K562 (cell line): ENCODE results near the gene ADARB2. TPM values are rescaled to one million over a fixed set of nuclear protein-coding genes. Genes with fewer than 3 reads are reported as not detected.

ENCODE experiments used
- ATAC-seq: fragments of 200-7000 bp; cut with Tn5 transposase; 3 replicates; pipeline ENCODE4 v1.9.1; 2020; ENCODE audit warnings: moderate library complexity
- BruUV-seq: library from RNA; stranded (reverse); fragments of 400-500 nt; replicated peaks from 2 replicates; lab custom pipeline; 2021; lab: Mats Ljungman, UMichigan
- CTCF ChIA-PET: fragments of 300-600 bp; formaldehyde crosslinking; extraction: SDS; loops from one replicate; lab custom pipeline; 2021; ENCODE audit warnings: low intra/inter-chr PET ratio; lab: Yijun Ruan, JAX
- POLR2A ChIA-PET: fragments of 300-600, 350-650 bp; sonication (Branson Sonifier 250); formaldehyde crosslinking; extraction: SDS; loops from one replicate; lab custom pipeline; 2021; ENCODE audit warnings: antibody characterized with exemption, inconsistent platforms; lab: Yijun Ruan, JAX
- DNase-seq, 4 experiments: peaks; one replicate each; pipeline versions ENCODE4 v3.0.0 to v3.0.0-alpha.2; 2011 to 2018; ENCODE audit warnings: low spot score in 3 of 4, mixed read lengths in 3 of 4; ENCODE audit errors: extremely low read depth in 1 of 4
- FAIRE-seq: peaks from 2 replicates; lab custom pipeline; 2011; peaks lifted over from hg19 to GRCh38; lab: Jason Lieb, UNC
- H2AFZ ChIP-seq: 2 replicates; pipeline ENCODE4 v1.6.0; 2011; ENCODE audit warnings: low read depth, low read length, control low read depth, inconsistent platforms
- H3K27ac ChIP-seq: fragments of 200-600 bp; 3 replicates; pipeline ENCODE4 v1.8.0; 2011; ENCODE audit warnings: low read depth, mild to moderate bottlenecking, control low read depth, inconsistent platforms, low read length, moderate library complexity, mixed read lengths; ENCODE audit errors: extremely low read depth
- H3K27me3 ChIP-seq, 2 experiments: fragments of 300-600 bp in 1 of 2; 2 replicates in 1 of 2; 3 replicates in 1 of 2; pipeline versions ENCODE4 v1.6.0 to v1.8.0; 2011; ENCODE audit warnings: inconsistent platforms in 2 of 2, low read length in 2 of 2, mild to moderate bottlenecking in 1 of 2, mixed read lengths in 1 of 2, moderate library complexity in 1 of 2; ENCODE audit not compliant: control insufficient read depth in 2 of 2, insufficient read depth in 2 of 2
- H3K36me3 ChIP-seq: fragments of 300-600 bp; 3 replicates; pipeline ENCODE4 v1.8.0; 2011; ENCODE audit warnings: mild to moderate bottlenecking, low read length, inconsistent platforms; ENCODE audit not compliant: control insufficient read depth, insufficient read depth
- H3K4me1 ChIP-seq, 2 experiments: fragments of 200-600 bp in 1 of 2; replicated peaks in 1 of 2; 2 replicates in 1 of 2; 3 replicates in 1 of 2; pipeline versions ENCODE4 v1.5.1 to v1.8.0; 2011; ENCODE audit warnings: inconsistent platforms in 2 of 2, low read length in 2 of 2, mild to moderate bottlenecking in 1 of 2, mixed read lengths in 1 of 2, moderate library complexity in 1 of 2; ENCODE audit not compliant: control insufficient read depth in 2 of 2, insufficient read depth in 2 of 2
- H3K4me2 ChIP-seq: 2 replicates; pipeline ENCODE4 v1.6.1; 2011; ENCODE audit warnings: low read length, control low read depth, inconsistent platforms, mixed read lengths; ENCODE audit not compliant: insufficient read depth
- H3K4me3 ChIP-seq: fragments of 200-600 bp; sonication (generic), shearing (Covaris generic); 2 replicates; pipeline ENCODE4 v1.5.1; 2016; ENCODE audit warnings: control low read depth, inconsistent platforms
- H3K79me2 ChIP-seq: fragments of 200-600 bp; 3 replicates; pipeline ENCODE4 v1.8.0; 2011; ENCODE audit warnings: low read length, inconsistent platforms; ENCODE audit not compliant: control insufficient read depth, insufficient read depth
- H3K9ac ChIP-seq, 2 experiments: 2 replicates each; pipeline versions ENCODE4 v1.6.0 to v1.6.1; 2011; ENCODE audit warnings: low read depth in 2 of 2, low read length in 2 of 2, control low read depth in 1 of 2, inconsistent platforms in 1 of 2, mild to moderate bottlenecking in 1 of 2, mixed read lengths in 1 of 2; ENCODE audit not compliant: insufficient read depth in 1 of 2
- H3K9me1 ChIP-seq: one replicate; pipeline ENCODE4 v1.6.0; 2011; ENCODE audit warnings: inconsistent platforms, mild to moderate bottlenecking, low read length, moderate library complexity; ENCODE audit not compliant: control insufficient read depth, insufficient read depth
- H3K9me3 ChIP-seq: replicated peaks from 2 replicates; pipeline ENCODE4 v1.5.1; 2011; ENCODE audit warnings: low read depth, low read length, inconsistent platforms; ENCODE audit not compliant: control insufficient read depth, insufficient read depth
- H4K20me1 ChIP-seq: replicated peaks from 2 replicates; pipeline ENCODE4 v1.6.1; 2011; ENCODE audit warnings: low read length, inconsistent platforms, mixed read lengths; ENCODE audit not compliant: control insufficient read depth, insufficient read depth
- CHD2 ChIP-seq: IDR thresholded peaks from 2 replicates; pipeline ENCODE4 v1.6.1; 2011; ENCODE audit warnings: low read depth, low read length
- MCM2 ChIP-seq: fragments of 450-650 bp; IDR thresholded peaks from 2 replicates; pipeline ENCODE4 v1.6.1; 2017; ENCODE audit warnings: low read depth, mild to moderate bottlenecking
- NEUROD1 ChIP-seq: fragments of 150-350 bp; IDR thresholded peaks from 2 replicates; pipeline ENCODE4 v1.6.1; 2014; ENCODE audit warnings: borderline replicate concordance, low read length, low read depth; ENCODE audit not compliant: partially characterized antibody
- PKNOX1 ChIP-seq: fragments of 450-650 bp; IDR thresholded peaks from 2 replicates; pipeline ENCODE4 v1.6.1; 2016
- ZEB2 ChIP-seq: fragments of 450-650 bp; IDR thresholded peaks from 2 replicates; pipeline ENCODE4 v1.6.1; 2016
- ZMIZ1 ChIP-seq, 2 experiments: fragments of 150-350 bp in 1 of 2; IDR thresholded peaks; 2 replicates each; pipeline ENCODE4 v1.6.1; 2012 to 2016; ENCODE audit warnings: low read depth in 2 of 2, low read length in 2 of 2, mild to moderate bottlenecking in 1 of 2, moderate library complexity in 1 of 2
- WGBS: fragments of 100-300 bp; shearing (Covaris generic); methylation state at CpG from one replicate; pipeline ENCODE4 v1.1.6; 2016; ENCODE audit warnings: low coverage, mixed read lengths; ENCODE audit not compliant: insufficient coverage; ENCODE audit errors: missing lambda C conversion rate; 5-methylcytosine and 5-hydroxymethylcytosine counted together
- in situ Hi-C: fragments of 300-500 bp; cut with MboI; formaldehyde crosslinking; loops from 4 replicates; pipeline ENCODE4 v1.15.0; 2018; ENCODE audit warnings: inconsistent platforms, mixed read lengths
- intact Hi-C: fragments of 100-400 bp; cut with micrococcal nuclease; formaldehyde crosslinking; loops from 2 replicates; pipeline ENCODE4 v1.14.2; 2022
- polyA plus RNA-seq, 8 experiments: library from polyadenylated mRNA; depleted of rRNA in 4 of 8; stranded (reverse) in 5 of 8; unstranded in 3 of 8; fragments of >200 nt; fragmentation: Nextera tagmentation in 2 of 8; fragmentation: Illumina TruSeq in 1 of 8; extraction: Ambion mirVana in 2 of 8; extraction: Trizol in 1 of 8; gene quantifications; 2 replicates each; pipeline versions ENCODE4 v1.2.1 to v1.2.3, GENCODE V29; 2011 to 2014; ENCODE audit warnings: inconsistent platforms in 1 of 8, missing spikeins in 1 of 8
- total RNA-seq, 7 experiments: library from RNA; depleted of rRNA in 6 of 7; stranded (reverse); fragments of >200 nt in 6 of 7; fragmentation: Illumina TruSeq in 2 of 7; extraction: Trizol in 2 of 7; gene quantifications; 2 replicates each; pipeline versions ENCODE4 v1.2.1 to v1.2.3, GENCODE V29; 2011 to 2021; ENCODE audit warnings: low replicate concordance in 1 of 7

Gene ADARB2
- total and polyA plus RNA-seq, 9 of the 15 experiments (the other 6 are each of a cell fraction or from before 2014, with no cell fraction given): not detected

GRCh38 chr10:1571587-1572237 lies 165.6 kb downstream of the ADARB2 start:
- H3K4me1 ChIP-seq: no peaks in the 10 kb centered on the region
- peaks cover 2 to 25% of the 10 kb centered on the region in 2 experiments; a peak in 2 of 5 replicates for H3K27me3 ChIP-seq
- BruUV-seq: no TSS peak
- H3K36me3 ChIP-seq: no peaks in the 10 kb centered on the region
- no peak overlapping the region for H3K4me2 ChIP-seq
- H2AFZ ChIP-seq: no peak overlapping the region
- no peaks in the 10 kb centered on the region for H3K9me1 ChIP-seq
- POLR2A ChIA-PET: no interaction called here
- WGBS: 0% methylated on average over 4 of the region's 4 CpGs
- in situ Hi-C loops: no loop called here
- intact Hi-C loops: no loop called here
- no peak overlapping the region for H3K9ac ChIP-seq
- TF ChIP-seq NEUROD1 (no peak), ZEB2 (peak; percentile 86)
- FAIRE-seq (no peak), ATAC-seq (no peak), DNase-seq (no peak)
- no peak overlapping the region for H3K4me3 ChIP-seq
- H3K9me3 ChIP-seq: no peaks in the 10 kb centered on the region
- CTCF ChIA-PET: no interaction called here
- H4K20me1 ChIP-seq: 0 out of 2 replicates have a peak, but pooled peaks cover 4% of the 10 kb centered on the region
- no peaks in the 10 kb centered on the region for H3K79me2 ChIP-seq
- no peak overlapping the region for H3K27ac ChIP-seq

GRCh38 chr10:1570416-1571051 lies 166.8 kb downstream of the ADARB2 start:
- in situ Hi-C loops (no loop called here), intact Hi-C loops (no loop called here)
- no TSS peak for BruUV-seq
- FAIRE-seq (no peak), ATAC-seq (no peak), DNase-seq (no peak)
- TF ChIP-seq CHD2: no peak
- peak; percentile 60 for TF ChIP-seq PKNOX1
- no peak for TF ChIP-seq MCM2
- TF ChIP-seq ZMIZ1 (IDR thresholded peaks at IDR 0.05; ENCODE audit: low read depth in 2 of 2, low read length in 2 of 2): no peak
- H2AFZ ChIP-seq: no peak overlapping the region
- no peaks in the 10 kb centered on the region for H3K9me1 ChIP-seq
- no peaks in the 10 kb centered on the region for H3K36me3 ChIP-seq
- H3K4me1 ChIP-seq: no peaks in the 10 kb centered on the region
- H4K20me1 ChIP-seq: no peaks in the 10 kb centered on the region
- no peaks in the 10 kb centered on the region for H3K79me2 ChIP-seq
- H3K27ac ChIP-seq: no peak overlapping the region
- peaks cover 2 to 25% of the 10 kb centered on the region in 2 experiments; a peak in 3 of 5 replicates for H3K27me3 ChIP-seq
- WGBS: 3% methylated on average over 9 of the region's 10 CpGs
- ChIA-PET CTCF (no interaction called here), POLR2A (no interaction called here)
- no peak overlapping the region for H3K4me3 ChIP-seq
- H3K4me2 ChIP-seq: no peak overlapping the region
- no peaks in the 10 kb centered on the region for H3K9me3 ChIP-seq
- no peak overlapping the region for H3K9ac ChIP-seq
